Immature natural killer cell (primary cell): Measurements from ENCODE around the gene TMEM169. TPM values are rescaled to one million over a fixed set of nuclear protein-coding genes. Genes with fewer than 3 reads are reported as not detected.

Experiments used
- polyA plus RNA-seq, 3 donors: library from polyadenylated mRNA; unstranded; fragments of 300-500 nt; fragmentation: Illumina TruSeq; gene quantifications; one replicate each; pipeline ENCODE4 v1.2.3, GENCODE V29; 2021

Gene TMEM169
- polyA plus RNA-seq, 3 donors from 2014 or later, result 0.49 to 1.0 TPM; not detected in 1

Other genes with a start within 250 kb of the TMEM169 start
- 1 to 10 TPM in 2 of 3 donors, not detected in 1; 1.1 to 1.2 TPM for gene MREG, start 68.4 kb upstream of the TMEM169 start, polyA plus RNA-seq
- 10 to 100 TPM; 23.2 to 32.4 (median 23.8) TPM for gene PECR, start 110 bp upstream of the TMEM169 start, polyA plus RNA-seq
- 100 to 1,000 TPM; 301 to 350 (median 303) TPM for gene XRCC5, start 27.4 kb downstream of the TMEM169 start, polyA plus RNA-seq